Endometrium (tissue), 2 donors: ENCODE measurements around the gene ZC3H12D.

ENCODE experiments used
- FAIRE-seq: peaks from 2 replicates; lab custom pipeline; 2012; peaks lifted over from hg19 to GRCh38; lab: Jason Lieb, UNC
- donor health status: control.
- donor health status: control.

Gene ZC3H12D

DNA sequence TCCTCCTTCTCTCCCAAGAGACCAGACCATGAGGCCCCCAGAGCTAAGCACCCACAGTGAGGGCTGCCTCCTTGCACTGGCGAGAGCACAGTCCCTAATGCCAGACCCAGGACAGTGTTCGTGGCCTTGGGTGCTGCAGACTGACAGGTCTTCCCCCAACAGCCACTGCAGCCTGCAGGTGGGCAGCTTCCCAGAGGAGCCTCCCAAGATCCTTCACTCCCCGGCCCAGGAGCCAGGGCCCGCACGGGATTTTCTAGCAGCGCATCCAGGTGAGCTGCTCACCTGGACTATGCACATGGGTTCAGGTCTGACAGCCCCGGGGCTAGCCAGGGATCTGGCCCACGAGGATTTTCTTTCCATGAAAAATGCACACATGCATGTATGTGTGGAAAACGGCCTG, 43.1 kb downstream of the ZC3H12D start:
- no peak for FAIRE-seq

DNA sequence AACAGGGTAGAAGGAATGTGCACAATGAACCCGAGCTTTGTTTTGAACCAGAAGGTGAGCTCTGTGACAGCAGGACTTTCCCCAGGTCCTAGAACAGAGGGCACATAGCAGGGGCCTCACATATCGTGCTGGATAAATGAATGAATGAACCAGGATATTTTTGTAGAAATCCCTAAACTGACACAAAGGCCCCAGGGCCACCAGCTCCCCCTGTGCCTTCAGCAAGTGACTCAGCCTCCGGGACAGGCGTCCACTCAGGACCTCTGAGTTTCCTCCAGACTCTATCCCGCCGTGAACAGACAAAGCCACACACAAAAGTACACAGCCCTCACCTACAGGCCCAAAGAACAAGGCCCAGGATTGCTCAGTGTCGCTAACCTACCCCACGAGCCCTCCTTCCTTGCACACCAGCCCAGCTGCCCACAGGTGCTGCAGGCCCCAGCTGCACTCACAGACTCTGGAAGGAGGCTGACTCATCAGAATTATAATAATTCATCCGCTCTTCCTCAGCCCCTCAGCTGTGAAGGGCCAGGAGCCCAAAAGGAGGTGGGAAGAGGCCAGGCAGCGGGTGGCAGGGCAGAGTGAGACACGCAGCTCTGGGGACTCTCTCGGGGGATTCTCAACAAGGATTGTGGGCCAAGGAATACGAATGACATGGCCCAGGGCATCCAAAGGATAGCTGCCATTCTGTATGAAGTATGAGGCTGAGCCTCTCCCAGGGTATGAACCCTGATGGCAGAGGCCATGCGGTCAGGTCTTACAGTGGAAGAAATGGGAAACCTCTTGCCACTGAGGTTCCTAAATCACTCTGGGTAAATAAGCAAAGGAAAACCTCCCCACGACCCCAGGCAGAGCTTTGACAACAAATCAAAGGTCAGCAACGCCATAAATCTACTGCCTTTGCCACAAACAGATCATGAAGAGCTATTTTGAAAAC, 43.8 kb downstream of the ZC3H12D start:
- no peak for FAIRE-seq

DNA sequence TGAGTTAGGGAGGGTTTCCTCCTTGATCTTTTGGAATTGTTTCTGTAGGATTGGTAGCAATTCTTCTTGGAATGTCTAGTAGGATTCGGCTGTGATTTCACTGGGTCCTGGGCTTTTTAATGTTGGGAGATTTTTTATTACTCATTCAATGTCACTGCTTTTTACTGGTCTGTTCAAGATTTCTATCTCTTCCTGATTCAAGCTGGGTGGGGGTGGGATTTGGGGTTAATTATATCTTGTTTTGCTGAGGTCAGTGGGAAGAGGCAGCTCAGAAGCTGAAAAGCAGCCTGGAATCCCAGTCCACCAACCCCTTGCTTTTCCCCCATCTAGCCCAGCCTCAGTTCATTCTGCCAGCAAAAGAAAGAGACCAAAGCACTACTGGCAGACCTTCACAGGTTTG, 45.2 kb downstream of the ZC3H12D start:
- no peak for FAIRE-seq

DNA sequence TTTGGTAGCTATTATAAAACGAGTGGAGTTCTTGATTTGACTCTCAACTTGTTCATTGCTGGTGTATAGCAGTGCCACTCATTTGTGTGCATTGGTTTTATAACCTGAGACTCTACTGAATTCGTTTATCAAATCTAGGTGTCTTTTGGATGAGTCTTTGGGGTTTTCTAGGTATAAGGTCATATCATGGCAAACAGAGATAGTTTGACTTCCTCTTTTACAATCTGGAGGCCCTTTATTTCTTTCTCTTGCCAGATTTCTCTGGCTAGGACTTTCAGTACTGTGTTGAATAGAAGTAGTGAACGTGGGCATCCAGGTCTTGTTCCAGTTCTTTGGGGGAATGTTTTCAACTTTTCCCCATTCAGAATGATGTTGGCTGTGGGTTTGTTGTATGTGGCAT, 46.0 kb downstream of the ZC3H12D start:
- FAIRE-seq = no peak

DNA sequence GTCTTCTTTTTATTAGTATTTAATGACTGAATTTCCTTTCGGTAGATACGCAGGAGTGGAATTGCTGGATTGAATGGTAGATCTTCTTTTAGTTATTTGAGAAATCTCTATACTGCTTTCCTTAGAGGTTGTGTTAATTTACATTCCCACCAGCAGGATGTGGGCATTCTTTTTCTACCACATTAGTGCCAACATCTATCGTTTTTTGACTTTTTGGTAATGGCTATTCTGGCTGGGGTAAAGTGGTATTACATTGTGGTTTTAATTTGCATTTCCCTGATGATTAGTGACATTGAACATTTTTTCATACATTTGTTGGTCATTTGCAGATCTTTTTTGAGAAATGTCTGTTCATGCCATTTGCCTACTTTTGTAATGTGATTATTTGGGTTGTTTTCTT, 47.6 kb downstream of the ZC3H12D start:
- no peak for FAIRE-seq

DNA sequence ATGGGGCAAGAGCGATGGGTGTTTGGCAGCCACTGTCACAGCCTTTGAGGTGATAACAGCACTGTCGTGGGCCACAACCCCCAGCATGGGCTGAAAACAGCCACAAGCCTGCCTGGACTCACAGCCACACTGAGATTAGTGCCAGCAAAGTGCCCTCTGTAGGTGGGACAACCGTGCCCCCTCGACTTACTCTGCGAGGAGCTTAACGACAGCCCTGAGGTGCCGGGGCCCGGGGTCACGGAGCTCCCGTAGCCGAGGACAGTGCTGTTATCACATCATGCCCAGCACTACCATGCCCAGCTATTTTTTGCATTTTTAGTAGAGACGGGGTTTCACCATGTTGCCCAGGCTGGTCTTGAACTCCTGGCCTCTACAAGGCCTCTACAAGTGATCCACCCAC, 48.2 kb downstream of the ZC3H12D start:
- no peak for FAIRE-seq

DNA sequence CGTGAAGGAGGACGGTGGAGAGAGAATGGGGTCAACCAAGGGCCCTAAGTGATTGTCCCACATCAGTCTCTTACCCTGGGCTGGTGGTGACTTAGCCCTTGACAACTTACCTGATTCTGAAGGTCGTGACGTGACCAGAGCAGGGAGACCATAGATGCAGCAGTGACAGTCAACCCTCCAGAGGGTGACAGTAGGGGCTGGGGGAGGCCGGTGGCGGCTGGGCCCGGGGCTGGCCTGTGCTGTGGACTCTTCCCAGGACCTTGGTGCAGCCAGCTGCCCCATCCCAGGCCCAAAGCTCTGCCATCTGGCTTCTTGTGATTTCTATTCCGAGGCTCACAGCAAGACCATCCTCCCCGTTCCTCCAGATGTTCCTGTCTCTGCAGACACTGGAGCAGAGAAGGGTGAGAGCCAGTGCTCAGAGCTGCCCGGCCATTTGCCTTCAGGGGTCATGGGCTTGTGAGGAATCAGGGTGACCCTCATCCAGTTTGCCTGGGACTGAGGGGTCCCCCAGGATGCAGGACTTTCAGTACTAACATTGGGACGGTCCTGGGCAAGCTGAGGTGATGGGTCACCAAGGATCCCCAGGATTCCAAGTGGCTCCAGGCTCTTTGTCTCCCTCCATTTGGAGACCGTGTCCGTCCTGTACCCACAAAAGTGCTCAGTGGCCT, 48.8 kb downstream of the ZC3H12D start:
- FAIRE-seq = no peak

DNA sequence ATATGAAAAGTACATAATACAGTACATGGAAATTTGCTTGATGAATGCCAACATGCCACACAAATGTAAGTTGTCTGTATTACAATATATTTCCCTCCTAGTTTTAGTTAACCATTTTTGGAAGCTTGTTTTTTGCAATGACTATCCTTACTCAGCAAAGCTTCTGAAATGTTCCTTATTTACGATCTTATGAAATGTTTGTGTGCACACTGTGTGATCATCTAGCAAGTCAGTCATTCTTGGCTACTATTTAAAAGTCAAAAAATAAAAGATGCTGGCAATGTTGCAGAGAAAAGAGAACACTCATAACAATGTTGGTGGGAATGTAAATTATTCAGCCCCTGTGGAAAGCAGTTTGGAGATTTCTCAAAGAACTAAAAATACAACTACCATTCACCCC, 50.9 kb downstream of the ZC3H12D start:
- FAIRE-seq = no peak

DNA sequence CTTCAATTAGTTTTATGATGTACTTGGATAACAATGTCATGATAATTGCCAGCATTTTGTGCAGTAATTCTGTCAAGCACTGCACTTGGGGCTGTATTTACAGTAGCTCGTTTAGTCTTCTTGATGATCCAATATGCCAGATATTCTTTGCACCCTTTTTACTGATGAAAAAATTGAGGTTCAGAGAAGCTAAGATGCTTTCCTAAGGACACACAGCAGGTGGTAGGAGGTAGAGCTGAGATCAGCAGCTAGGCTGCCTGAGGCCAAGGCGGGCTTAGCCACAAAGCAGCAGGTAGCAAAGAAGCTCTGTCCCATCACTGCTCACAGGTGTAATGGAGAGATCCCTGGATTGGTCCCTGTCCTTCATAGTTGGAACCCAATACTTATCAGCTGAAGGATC, 51.4 kb downstream of the ZC3H12D start:
- FAIRE-seq = no peak

DNA sequence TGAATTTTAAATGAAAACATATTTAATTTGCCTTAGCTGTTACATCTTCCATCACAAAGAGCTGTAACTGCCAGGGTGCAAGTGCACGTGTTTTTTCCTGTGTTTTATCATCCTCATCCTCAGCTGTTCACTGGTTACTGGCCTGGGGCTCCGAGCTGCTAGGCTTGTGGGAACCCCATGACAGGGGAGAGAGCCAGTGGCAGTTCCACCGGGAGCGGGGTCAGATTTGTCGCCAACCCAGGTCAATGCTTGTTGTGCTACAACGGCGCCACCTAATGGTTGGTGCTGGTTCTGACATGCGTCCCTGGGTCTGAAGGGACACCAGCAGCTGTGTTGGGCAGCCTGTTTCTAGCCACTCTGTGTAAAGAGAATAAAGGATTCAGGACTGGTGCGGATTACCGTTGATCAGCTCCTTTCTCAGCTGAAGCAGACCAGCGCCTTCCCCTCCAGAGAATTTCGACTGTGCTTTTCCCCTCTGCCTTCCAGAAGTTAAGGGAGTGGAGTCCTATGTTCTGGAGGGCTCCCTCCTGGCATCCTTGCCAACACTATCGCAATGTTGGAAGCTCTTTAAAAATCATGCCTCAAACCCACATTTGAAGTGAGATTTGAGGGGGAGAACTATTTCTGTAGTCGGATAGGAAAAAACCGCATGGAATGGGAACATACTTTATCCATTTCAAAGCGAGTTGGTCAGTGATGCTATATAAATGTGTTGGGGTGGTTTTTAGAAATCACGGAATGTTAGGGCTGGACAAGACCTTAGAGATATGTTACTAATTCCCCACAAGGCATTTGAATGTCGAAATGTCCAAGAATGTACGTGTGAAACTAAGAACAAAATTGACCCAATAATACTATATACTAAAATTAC, 52.7 kb downstream of the ZC3H12D start:
- no peak for FAIRE-seq

DNA sequence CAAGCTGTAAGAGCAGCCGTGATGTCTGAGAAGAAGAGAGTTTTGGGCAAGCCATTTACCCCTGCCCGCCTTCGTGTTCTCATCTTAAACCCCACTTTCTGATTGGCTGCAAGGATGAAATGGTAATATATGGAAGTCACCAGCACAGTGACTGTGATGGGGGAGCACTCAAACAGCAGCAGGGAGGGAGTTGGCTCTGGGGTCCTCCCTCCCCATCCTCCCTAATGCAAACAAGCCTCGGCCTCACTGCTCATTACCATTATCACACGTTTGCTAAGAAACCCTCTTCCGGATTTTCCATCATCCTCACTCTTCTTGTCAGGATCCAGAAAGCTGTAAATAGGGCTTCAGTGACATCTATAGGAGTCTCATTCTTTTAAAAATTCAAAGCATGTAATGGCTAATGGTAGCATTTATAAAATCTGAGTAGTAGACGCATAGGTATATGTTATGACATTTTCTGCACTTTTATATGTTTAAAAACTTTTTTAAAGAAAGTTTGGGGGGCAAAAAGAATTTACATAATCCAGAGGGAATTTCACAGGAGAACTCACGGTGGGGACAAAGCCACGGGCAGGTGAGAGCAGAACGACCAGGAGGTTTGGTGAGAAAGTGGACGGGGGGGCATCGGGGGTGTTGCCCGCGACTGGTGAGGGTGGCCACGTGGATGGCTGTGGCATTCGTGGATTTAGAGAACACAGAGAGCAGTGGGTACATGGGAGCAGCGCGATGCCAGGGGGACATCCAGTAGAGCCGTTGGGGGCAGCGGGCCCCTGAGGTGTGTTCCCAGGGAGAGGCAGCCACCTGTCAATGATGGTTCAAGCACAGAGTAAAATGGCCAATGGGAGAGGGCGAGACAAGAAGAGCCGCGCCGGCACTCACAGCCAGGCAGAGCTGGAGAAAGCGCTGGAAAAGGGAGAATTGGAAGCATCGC, 55.1 kb downstream of the ZC3H12D start:
- FAIRE-seq = no peak

DNA sequence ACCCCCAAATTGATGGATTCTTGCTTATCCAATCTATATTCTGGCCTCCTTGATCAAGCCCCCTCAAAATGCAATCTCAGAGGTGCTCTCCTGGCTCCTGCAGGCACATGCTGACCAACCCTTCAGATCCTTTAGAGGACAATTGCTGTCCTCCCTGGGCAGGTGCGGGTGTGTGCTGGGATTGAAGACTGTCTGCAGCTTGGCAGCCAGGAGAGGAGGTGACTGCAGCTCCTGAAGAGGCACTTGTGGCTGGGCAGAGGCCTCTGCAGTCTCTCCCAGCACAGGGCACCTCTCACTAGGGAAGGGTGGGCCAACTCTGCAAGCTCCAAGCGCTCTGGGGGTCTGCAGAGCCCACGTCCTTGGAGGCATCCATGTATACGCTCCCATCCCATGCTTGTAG, 56.2 kb downstream of the ZC3H12D start:
- FAIRE-seq = no peak

DNA sequence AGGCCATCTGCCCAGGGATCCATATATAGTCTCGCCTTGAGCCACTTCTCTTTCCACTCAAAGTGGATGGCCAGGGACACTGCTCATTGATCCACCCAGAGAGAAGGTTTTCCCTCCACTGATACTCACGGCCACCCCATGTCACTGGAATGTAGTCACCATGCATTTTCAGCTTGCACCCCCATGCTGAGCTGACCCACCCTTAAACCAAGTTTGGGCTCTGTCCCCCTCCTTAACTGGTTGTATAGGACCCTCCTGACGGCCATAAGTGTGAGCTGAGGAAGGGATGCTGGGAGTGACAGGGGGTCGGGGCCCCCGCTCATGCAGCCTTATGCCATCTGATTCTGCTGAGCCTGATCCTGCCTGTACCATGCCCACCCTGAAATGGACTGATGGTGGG, 59.1 kb downstream of the ZC3H12D start:
- FAIRE-seq = no peak

DNA sequence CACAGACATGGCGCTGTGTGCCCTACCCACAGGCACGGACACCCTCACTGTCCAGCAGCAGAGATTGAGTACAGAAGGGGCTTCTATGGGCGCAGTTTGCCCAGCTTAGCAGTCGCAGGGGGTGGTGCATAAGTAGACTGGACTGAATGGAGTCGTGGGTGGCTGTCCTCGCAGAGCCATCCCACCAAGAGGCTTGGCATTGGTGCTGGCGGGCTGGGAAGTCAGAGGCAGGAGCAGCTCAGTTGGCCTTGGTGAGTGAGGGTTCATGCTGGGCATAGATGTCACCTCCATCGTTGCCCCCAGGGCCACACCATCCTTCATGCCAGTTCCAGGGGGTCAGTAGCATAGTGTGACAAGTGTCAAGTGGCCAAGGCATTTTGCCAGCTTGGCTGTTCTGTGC, 59.6 kb downstream of the ZC3H12D start:
- no peak for FAIRE-seq

DNA sequence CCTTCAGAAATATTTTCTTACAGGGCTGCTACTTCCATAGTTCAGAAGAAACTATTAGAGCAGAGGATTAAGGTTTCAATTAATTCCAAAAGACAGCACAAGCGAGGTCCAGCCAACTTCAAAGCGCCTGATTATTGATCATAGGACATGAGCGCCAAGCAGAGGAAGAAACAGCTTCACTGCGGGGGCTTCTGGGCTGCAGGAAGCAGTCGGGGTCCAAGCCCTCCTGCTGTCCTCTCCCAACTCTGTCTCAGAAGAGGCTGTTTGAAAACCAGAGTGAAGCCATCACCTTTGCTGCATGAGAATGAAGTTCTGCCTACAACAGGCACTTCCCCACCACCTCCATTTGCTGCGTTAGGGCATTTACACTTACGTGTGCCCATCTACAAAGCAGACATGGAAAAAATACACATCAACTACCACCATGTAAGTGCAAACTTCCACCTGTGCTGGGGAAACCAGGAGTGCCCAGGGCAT, 60.8 kb downstream of the ZC3H12D start:
- FAIRE-seq = no peak

DNA sequence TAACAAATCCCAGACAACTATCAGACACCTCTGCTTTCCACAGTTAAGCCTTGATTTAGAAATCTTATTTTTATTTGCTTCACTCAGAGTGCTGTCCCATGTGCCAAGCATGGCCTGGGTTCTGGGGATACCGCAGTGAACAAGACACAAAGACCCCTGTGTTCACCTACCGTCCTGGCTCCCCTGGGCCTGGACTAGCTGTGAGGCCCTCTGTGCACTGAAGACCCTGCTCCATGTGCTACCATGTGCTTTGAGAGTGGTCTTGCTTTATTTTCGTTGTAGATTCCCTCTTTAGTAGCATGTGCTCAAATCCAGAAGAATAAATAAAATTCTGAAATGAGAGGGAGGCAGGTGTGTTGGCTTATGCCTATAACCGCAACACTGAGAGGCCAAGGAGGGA, 62.2 kb downstream of the ZC3H12D start:
- no peak for FAIRE-seq

DNA sequence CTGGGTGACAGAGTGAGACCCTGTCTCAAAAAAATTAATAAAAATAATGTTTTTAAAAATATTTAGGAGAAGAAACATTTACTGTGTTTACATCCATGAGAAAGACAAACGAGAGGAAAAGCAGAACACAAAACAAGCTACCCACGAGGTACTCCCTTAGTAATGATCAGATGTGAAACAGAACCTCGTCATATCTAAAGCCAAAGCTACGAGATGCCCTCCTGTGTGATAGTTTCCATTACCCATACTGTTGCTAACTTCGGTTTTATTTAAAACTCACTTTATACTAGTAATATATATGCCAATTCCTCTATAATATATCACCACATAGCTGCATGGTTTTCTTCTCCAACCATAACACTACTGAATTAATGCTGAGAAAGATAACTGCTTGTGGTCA, 63.7 kb downstream of the ZC3H12D start:
- no peak for FAIRE-seq

DNA sequence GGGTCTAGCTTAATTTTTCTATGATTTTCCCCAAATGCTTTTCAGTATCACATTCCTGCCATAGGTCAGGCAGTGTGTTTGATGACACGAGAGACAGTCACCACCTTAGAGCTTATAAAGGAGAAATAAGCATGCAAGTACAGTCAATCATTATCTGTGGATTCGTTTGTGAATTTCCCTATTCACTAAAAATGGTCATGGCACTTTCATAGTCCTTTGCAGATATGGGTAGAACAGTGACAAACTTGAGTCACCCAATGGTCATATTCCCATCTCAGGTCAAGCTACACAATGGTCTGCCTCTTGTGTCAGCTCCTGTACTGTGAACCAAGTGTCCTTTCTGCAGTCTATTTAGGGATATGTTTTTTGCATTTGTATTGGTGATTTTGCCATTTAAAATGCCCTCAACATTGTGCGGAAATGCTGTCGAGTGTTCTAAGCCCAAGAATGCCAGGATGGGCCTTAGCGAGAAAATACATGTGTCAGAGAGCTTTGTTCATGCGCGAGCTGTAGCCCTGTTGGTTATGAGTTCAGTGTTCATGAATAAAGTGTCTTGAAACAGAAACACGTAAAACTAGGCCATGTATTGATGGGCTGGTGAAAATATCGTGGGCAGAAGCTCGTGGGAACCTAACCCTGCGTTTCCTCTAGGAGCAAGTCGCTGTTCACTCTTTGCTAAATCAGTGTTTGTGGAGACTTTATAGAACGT, 65.0 kb downstream of the ZC3H12D start:
- no peak for FAIRE-seq

DNA sequence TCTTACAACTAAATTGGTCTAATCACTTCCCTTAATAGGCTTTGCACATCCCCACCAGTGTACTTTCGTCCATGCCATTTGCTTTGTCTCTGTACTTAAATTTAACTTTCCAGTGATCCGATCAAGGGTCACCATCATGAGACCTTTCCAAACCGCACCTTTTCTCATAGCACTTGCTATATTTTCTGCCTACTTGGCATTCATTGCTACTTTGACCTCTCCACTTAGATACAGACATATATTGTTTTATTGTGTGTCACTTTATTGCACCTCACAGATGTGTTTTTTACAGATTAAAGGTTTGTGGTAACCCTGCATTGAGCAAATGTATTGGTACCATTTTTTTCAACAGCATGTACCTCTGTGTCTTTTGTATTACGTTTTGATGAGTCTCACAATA, 70.0 kb downstream of the ZC3H12D start:
- no peak for FAIRE-seq

DNA sequence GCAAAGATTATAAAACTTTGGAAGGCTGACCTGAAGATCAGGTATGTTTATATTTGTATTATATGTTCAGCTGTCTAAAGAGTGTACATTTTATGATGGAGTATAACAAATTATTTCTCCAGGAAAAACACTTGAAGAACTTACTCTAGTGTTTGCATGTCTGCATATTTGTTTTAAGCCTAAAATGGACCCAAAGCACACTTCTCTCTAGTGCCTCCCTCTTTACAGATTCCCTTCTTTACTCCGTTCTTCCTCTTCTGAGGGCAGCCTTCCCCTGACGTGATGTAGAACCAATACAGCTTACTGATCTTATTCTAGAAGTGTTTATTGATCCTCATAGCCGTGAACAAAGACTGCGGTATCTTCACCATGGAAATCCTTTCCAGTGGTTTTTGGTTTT, 70.8 kb downstream of the ZC3H12D start:
- no peak for FAIRE-seq

DNA sequence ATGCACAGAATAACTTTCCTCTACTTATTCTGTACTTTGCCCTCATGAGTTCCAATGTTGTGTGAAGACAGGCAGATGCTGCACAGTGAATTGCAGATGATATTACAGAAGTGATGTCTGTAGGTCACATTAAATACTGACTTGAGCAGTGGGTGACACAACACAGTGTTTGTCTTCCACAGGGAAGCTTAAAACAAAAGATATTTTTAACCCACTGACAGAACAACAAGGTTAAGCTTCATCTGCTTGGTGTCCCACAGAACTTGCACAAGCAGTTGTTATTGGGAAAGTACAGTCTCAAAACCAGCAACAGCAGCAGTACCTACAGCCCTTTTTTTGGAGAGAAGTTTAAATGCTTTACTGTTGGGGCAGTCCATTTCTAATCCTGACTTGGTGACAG, 74.3 kb downstream of the ZC3H12D start:
- no peak for FAIRE-seq
